ENCODE results near the gene POLRMT. TPM values are rescaled to one million over a fixed set of nuclear protein-coding genes. Genes with fewer than 3 reads are reported as not detected.

POLRMT gene
- total RNA-seq, 4 donors from 2014 or later: 28.2 to 73.5 (median 51.5) TPM

DNA sequence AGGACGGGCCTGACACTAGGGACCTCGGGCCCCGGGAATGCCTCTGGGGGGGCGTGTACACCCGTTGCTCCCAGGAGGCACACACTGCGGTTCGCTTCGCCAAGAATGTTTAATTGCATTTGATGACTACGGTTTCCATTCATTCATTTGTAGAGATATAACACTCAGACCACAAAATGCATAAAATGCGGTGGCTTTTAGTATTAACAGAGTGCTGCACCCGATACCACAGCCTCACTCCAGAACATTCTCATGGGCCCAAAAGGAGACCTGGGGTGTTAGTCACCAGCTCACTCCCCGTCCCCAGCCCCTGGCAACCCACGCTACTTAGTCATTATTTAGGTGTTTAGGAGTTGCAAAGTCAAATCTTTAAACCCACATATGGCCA lies 21.9 kb downstream of the POLRMT start:
- WGBS, 2 donors: 36 to 38% methylated on average over 13 of the region's 13 CpGs
- H3K27ac ChIP-seq: peak overlapping the region in 3 of 4 donors; percentile 58 to 84 (median 60)
- peaks cover 0 to 40% (median 22%) of the 10 kb centered on the region in 4 donors for H3K4me1 ChIP-seq
- peak overlapping the region in 1 of 4 donors; percentile 31 for H3K4me3 ChIP-seq
- no peaks in the 10 kb centered on the region for H3K36me3 ChIP-seq
- TF ChIP-seq EP300 (IDR thresholded peaks at IDR 0.05) (no peak), CTCF (IDR thresholded peaks at IDR 0.05) (no peak), POLR2A (IDR thresholded peaks at IDR 0.05) (no peak)
- H3K9me3 ChIP-seq: no peaks in the 10 kb centered on the region
- peaks cover 0 to 17% of the 10 kb centered on the region in 2 donors for H3K27me3 ChIP-seq
- DNase-seq (ENCODE audit: low spot score in 2 of 2): no peak

GRCh38 chr19:610801-611480 lies 22.4 kb downstream of the POLRMT start:
- peak; percentile 43 to 61 for DNase-seq (ENCODE audit: low spot score in 2 of 2)
- H3K4me3 ChIP-seq: peak overlapping the region in 3 of 4 donors; percentile 27 to 42 (median 31)
- 15 to 23% methylated on average over 33 to 36 of the region's 36 CpGs for WGBS, 2 donors
- no peaks in the 10 kb centered on the region for H3K36me3 ChIP-seq
- H3K4me1 ChIP-seq: peaks cover 0 to 37% (median 22%) of the 10 kb centered on the region in 4 donors
- H3K27ac ChIP-seq: peak overlapping the region in 3 of 4 donors; percentile 58 to 84 (median 60)
- TF ChIP-seq CTCF (IDR thresholded peaks at IDR 0.05) (no peak), EP300 (IDR thresholded peaks at IDR 0.05) (no peak), POLR2A (IDR thresholded peaks at IDR 0.05) (no peak)
- H3K9me3 ChIP-seq: no peaks in the 10 kb centered on the region
- peaks cover 0 to 17% of the 10 kb centered on the region in 2 donors for H3K27me3 ChIP-seq

GRCh38 chr19:610071-610800 lies 23.1 kb downstream of the POLRMT start:
- Histone ChIP-seq H3K36me3 (no peaks in the 10 kb centered on the region), H3K27me3 (peaks cover 0 to 14% of the 10 kb centered on the region in 2 donors), H3K9me3 (no peaks in the 10 kb centered on the region), H3K27ac (peak overlapping the region in 3 of 4 donors; percentile 58 to 84 (median 60)), H3K4me3 (peak overlapping the region in 3 of 4 donors; percentile 27 to 42 (median 31)), H3K4me1 (peaks cover 0 to 37% (median 22%) of the 10 kb centered on the region in 4 donors)
- WGBS, 2 donors: 40 to 69% methylated on average over 14 to 27 of the region's 38 CpGs
- no peak for TF ChIP-seq EP300 (IDR thresholded peaks at IDR 0.05)
- TF ChIP-seq POLR2A (IDR thresholded peaks at IDR 0.05): no peak
- TF ChIP-seq CTCF (IDR thresholded peaks at IDR 0.05): no peak
- DNase-seq (ENCODE audit: low spot score in 2 of 2): no peak

GRCh38 chr19:609004-609346 lies 24.4 kb downstream of the POLRMT start:
- peaks cover 0 to 37% (median 22%) of the 10 kb centered on the region in 4 donors for H3K4me1 ChIP-seq
- no peaks in the 10 kb centered on the region for H3K9me3 ChIP-seq
- 44 to 62% methylated on average over 17 to 22 of the region's 22 CpGs for WGBS, 2 donors
- TF ChIP-seq EP300 (IDR thresholded peaks at IDR 0.05): peak; percentile 32 to 44
- TF ChIP-seq POLR2A (IDR thresholded peaks at IDR 0.05): no peak
- TF ChIP-seq CTCF (IDR thresholded peaks at IDR 0.05): no peak
- peaks cover 0 to under 1% of the 10 kb centered on the region in 2 donors for H3K27me3 ChIP-seq
- H3K27ac ChIP-seq: peak overlapping the region in 2 of 4 donors; percentile 64 to 84
- no peaks in the 10 kb centered on the region for H3K36me3 ChIP-seq
- DNase-seq (ENCODE audit: low spot score in 2 of 2): peak in 1 of 2 donors; percentile 17
- no peak overlapping the region for H3K4me3 ChIP-seq
